Measurements from ENCODE around the gene GMDS. TPM values are rescaled to one million over a fixed set of nuclear protein-coding genes. Genes with fewer than 3 reads are reported as not detected.

The GMDS gene
- total and polyA plus RNA-seq, 2 donors (not counting 3 experiments of a cell fraction or from before 2014, with no cell fraction given) = 9.8 to 23.5 TPM

DNA sequence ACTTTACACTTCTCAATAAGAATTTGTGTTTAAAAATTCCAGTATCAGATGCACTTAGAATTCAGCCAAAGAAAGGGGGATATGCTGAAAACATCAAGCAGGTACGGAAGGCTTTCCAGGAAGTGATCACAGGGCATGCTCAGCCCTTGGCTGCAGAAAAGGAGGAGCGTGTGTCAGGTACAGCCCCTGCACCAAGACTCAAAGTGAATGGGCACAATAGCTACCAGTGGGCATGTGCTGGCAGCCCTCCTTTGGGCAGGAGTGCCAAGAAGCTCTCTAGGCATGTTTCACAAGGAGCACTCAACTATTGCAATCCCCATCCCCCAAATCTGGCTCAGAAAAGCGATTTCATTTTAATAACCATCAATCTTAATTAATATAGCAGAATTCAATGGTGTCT lies 298.8 kb downstream of the GMDS start:
- ChIA-PET CTCF (no interaction called here), POLR2A (no interaction called here)
- Histone ChIP-seq H3K79me2 (ENCODE audit: control insufficient read depth, insufficient read depth, low read length) (no peaks in the 10 kb centered on the region), H3K27ac (ENCODE audit: insufficient read depth, low read depth, low read length) (no peak overlapping the region), H3K4me2 (ENCODE audit: insufficient read depth, low read length) (no peak overlapping the region), H3K9me1 (replicated peaks; ENCODE audit: control insufficient read depth, extremely low read depth, insufficient read depth, low read length) (no peaks in the 10 kb centered on the region), H4K20me1 (replicated peaks; ENCODE audit: control insufficient read depth, extremely low read depth, insufficient read depth, low read length) (no peaks in the 10 kb centered on the region), H3K4me3 (replicated peaks in 1 of 3; ENCODE audit: insufficient read depth in 1 of 3, low read depth in 1 of 3, low read length in 3 of 3) (no peak overlapping the region), H3K4me1 (ENCODE audit: control insufficient read depth, extremely low read depth, insufficient read depth, low read length) (no peaks in the 10 kb centered on the region), H3K9me3 (replicated peaks; ENCODE audit: control insufficient read depth, insufficient read depth, low read length) (no peaks in the 10 kb centered on the region), H3K36me3 (ENCODE audit: control insufficient read depth in 2 of 2, extremely low read depth in 1 of 2, insufficient read depth in 2 of 2, low read length in 2 of 2) (no peaks in the 10 kb centered on the region), H3K9ac (replicated peaks; ENCODE audit: extremely low read depth, insufficient read depth, low read length) (no peak overlapping the region), H3K27me3 (ENCODE audit: control insufficient read depth in 2 of 2, insufficient read depth in 2 of 2, low read length in 2 of 2) (no peaks in the 10 kb centered on the region), H2AFZ (ENCODE audit: low read depth, low read length) (no peak overlapping the region)
- intact Hi-C loops (cut with micrococcal nuclease) (no loop called here), dilution Hi-C loops (cut with MboI; ENCODE audit: extremely low pct_ligation_motif_present, low sequenced_read_pairs) (no loop called here)
- FAIRE-seq (no peak), DNase-seq (ENCODE audit: low read depth, low spot score) (no peak)
- TF ChIP-seq JUN (IDR thresholded peaks at IDR 0.05; ENCODE audit: borderline replicate concordance, insufficient read depth, insufficient read length, low read depth) (no peak), MYC (IDR thresholded peaks at IDR 0.05; ENCODE audit: low read depth, low read length) (no peak), EZH2 (IDR thresholded peaks at IDR 0.05; ENCODE audit: borderline replicate concordance, low read depth, low read length, severe bottlenecking) (no peak), FOS (IDR thresholded peaks at IDR 0.05; ENCODE audit: borderline replicate concordance, insufficient read depth, low read length) (no peak), POLR2A (IDR thresholded peaks at IDR 0.05; ENCODE audit: low read depth, low read length) (no peak), GATA2 (IDR thresholded peaks at IDR 0.05; ENCODE audit: insufficient read depth, insufficient read length, low read depth, low read length) (no peak), POLR2AphosphoS5 (IDR thresholded peaks at IDR 0.05; ENCODE audit: insufficient read depth, low read depth, low read length) (no peak)
- TF ChIP-seq, protein P1, sequence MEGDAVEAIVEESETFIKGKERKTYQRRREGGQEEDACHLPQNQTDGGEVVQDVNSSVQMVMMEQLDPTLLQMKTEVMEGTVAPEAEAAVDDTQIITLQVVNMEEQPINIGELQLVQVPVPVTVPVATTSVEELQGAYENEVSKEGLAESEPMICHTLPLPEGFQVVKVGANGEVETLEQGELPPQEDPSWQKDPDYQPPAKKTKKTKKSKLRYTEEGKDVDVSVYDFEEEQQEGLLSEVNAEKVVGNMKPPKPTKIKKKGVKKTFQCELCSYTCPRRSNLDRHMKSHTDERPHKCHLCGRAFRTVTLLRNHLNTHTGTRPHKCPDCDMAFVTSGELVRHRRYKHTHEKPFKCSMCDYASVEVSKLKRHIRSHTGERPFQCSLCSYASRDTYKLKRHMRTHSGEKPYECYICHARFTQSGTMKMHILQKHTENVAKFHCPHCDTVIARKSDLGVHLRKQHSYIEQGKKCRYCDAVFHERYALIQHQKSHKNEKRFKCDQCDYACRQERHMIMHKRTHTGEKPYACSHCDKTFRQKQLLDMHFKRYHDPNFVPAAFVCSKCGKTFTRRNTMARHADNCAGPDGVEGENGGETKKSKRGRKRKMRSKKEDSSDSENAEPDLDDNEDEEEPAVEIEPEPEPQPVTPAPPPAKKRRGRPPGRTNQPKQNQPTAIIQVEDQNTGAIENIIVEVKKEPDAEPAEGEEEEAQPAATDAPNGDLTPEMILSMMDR (IDR thresholded peaks at IDR 0.05; ENCODE audit: extremely low read depth in 1 of 2, insufficient read depth in 1 of 2, low read depth in 1 of 2, low read length in 2 of 2) = no peak
- TF ChIP-seq, protein P2, sequence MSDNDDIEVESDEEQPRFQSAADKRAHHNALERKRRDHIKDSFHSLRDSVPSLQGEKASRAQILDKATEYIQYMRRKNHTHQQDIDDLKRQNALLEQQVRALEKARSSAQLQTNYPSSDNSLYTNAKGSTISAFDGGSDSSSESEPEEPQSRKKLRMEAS (IDR thresholded peaks at IDR 0.05; ENCODE audit: insufficient read depth, insufficient read length) = no peak
- no TSS peak for BruUV-seq (replicated peaks)

Measured in endothelial cell of umbilical vein (primary cell).